ENCODE results near the gene FBXO31. TPM values are rescaled to one million over a fixed set of nuclear protein-coding genes. Genes with fewer than 3 reads are reported as not detected.
"Not testable (repeated sequence)": the region's sequence is repeated elsewhere in the genome, so short reads cannot be mapped to it uniquely, and the experiment has no call there.

FBXO31 gene
- total and polyA plus RNA-seq, 5 experiments from 2014 or later, result 15.4 to 52.7 (median 36.4) TPM

- H3K27me3 Mint-ChIP-seq, result no peaks in the 10 kb centered on the region
- peaks cover 20 to 56% (median 39%) of the 10 kb centered on the region in 4 donors for H3K4me1 Mint-ChIP-seq
- ATAC-seq, result no peak
- H3K36me3 Mint-ChIP-seq, result peaks cover 5 to 65% (median 13%) of the 10 kb centered on the region in 3 donors
- peak overlapping the region in 1 of 10 donors; percentile 92 for H3K27ac Mint-ChIP-seq
- POLR2A ChIA-PET, result no interaction called here
- no peak overlapping the region for H3K4me3 Mint-ChIP-seq
- H3K9me3 Mint-ChIP-seq, result no peaks in the 10 kb centered on the region
- no peak for DNase-seq
Measured at GRCh38 chr16:87342504-87342903, 41.1 kb downstream of the FBXO31 start.

- Mint-ChIP-seq H3K36me3 (peaks cover 5 to 58% (median 11%) of the 10 kb centered on the region in 3 donors), H3K9me3 (no peaks in the 10 kb centered on the region), H3K27ac (peak overlapping the region in 1 of 10 donors; percentile 6), H3K27me3 (no peaks in the 10 kb centered on the region), H3K4me3 (no peak overlapping the region), H3K4me1 (peaks cover 21 to 66% (median 46%) of the 10 kb centered on the region in 4 donors)
- no peak for ATAC-seq
- POLR2A ChIA-PET, result interaction anchor here (1.0 kb wide), 1 partner anchor 16 kb away, joined by 3 read pairs; no protein-coding TSS in a partner anchor
- DNase-seq, result no peak
Measured at GRCh38 chr16:87340198-87340597, 43.4 kb downstream of the FBXO31 start.

GRCh38 chr16:87339724-87340105 is 43.9 kb downstream of the FBXO31 start:
- H3K4me3 Mint-ChIP-seq, DNase-seq, H3K27me3 Mint-ChIP-seq, ATAC-seq, H3K9me3 Mint-ChIP-seq: not testable (repeated sequence)
- peaks cover 21 to 64% (median 45%) of the 10 kb centered on the region in 4 donors for H3K4me1 Mint-ChIP-seq
- POLR2A ChIA-PET, result interaction anchor here (1.0 kb wide), 1 partner anchor 16 kb away, joined by 3 read pairs; no protein-coding TSS in a partner anchor
- peak overlapping the region in 1 of 10 donors; percentile 55 for H3K27ac Mint-ChIP-seq
- H3K36me3 Mint-ChIP-seq, result peaks cover 5 to 59% (median 11%) of the 10 kb centered on the region in 3 donors

GRCh38 chr16:87339086-87339723 is 44.4 kb downstream of the FBXO31 start:
- Mint-ChIP-seq H3K27me3 (no peaks in the 10 kb centered on the region), H3K4me3 (no peak overlapping the region), H3K4me1 (peaks cover 21 to 58% (median 41%) of the 10 kb centered on the region in 4 donors), H3K9me3 (no peaks in the 10 kb centered on the region), H3K27ac (peak overlapping the region in 5 of 10 donors; percentile 25 to 71 (median 54)), H3K36me3 (peaks cover 5 to 59% (median 12%) of the 10 kb centered on the region in 3 donors)
- POLR2A ChIA-PET, result interaction anchor here (0.6 kb wide), 1 partner anchor 628 kb away, joined by 4 read pairs; no protein-coding TSS in a partner anchor
- DNase-seq, result no peak
- no peak for ATAC-seq

GRCh38 chr16:87338155-87338765 is 45.3 kb downstream of the FBXO31 start:
- Mint-ChIP-seq H3K27me3 (no peaks in the 10 kb centered on the region), H3K36me3 (peaks cover 5 to 56% (median 13%) of the 10 kb centered on the region in 3 donors), H3K27ac (peak overlapping the region in 5 of 10 donors; percentile 25 to 83 (median 66)), H3K4me3 (no peak overlapping the region), H3K9me3 (no peaks in the 10 kb centered on the region), H3K4me1 (peaks cover 15 to 49% (median 34%) of the 10 kb centered on the region in 4 donors)
- ATAC-seq (no peak), DNase-seq (no peak)
- POLR2A ChIA-PET, result interaction anchor here (0.6 kb wide), 1 partner anchor 629 kb away, joined by 4 read pairs; no protein-coding TSS in a partner anchor

GRCh38 chr16:87337262-87337771 is 46.3 kb downstream of the FBXO31 start:
- Mint-ChIP-seq H3K27me3 (no peaks in the 10 kb centered on the region), H3K9me3 (no peaks in the 10 kb centered on the region), H3K36me3 (peaks cover 5 to 57% (median 11%) of the 10 kb centered on the region in 3 donors), H3K27ac (peak overlapping the region; percentile 58 to 93 (median 78)), H3K4me3 (peak overlapping the region in 7 of 10 donors; percentile 6 to 72 (median 37)), H3K4me1 (peaks cover 13 to 44% (median 30%) of the 10 kb centered on the region in 4 donors)
- DNase-seq (no peak), ATAC-seq (no peak)
- POLR2A ChIA-PET, result no interaction called here

GRCh38 chr16:87336434-87337240 is 46.9 kb downstream of the FBXO31 start:
- no peaks in the 10 kb centered on the region for H3K9me3 Mint-ChIP-seq
- POLR2A ChIA-PET, result interaction anchor here (0.9 kb wide), 1 partner anchor 13 kb away, joined by 3 read pairs; no protein-coding TSS in a partner anchor
- ATAC-seq (no peak), DNase-seq (no peak)
- no peaks in the 10 kb centered on the region for H3K27me3 Mint-ChIP-seq
- peak overlapping the region in 8 of 10 donors; percentile 15 to 87 (median 55) for H3K27ac Mint-ChIP-seq
- peak overlapping the region in 2 of 10 donors; percentile 22 to 57 for H3K4me3 Mint-ChIP-seq
- peaks cover 13 to 44% (median 30%) of the 10 kb centered on the region in 4 donors for H3K4me1 Mint-ChIP-seq
- H3K36me3 Mint-ChIP-seq, result peaks cover 5 to 56% (median 9%) of the 10 kb centered on the region in 3 donors

GRCh38 chr16:87335625-87336433 is 47.7 kb downstream of the FBXO31 start:
- DNase-seq (no peak), ATAC-seq (peak; percentile 52 to 67)
- peak overlapping the region in 5 of 10 donors; percentile 22 to 70 (median 60) for H3K4me3 Mint-ChIP-seq
- H3K36me3 Mint-ChIP-seq, result peaks cover 5 to 54% (median 9%) of the 10 kb centered on the region in 3 donors
- H3K9me3 Mint-ChIP-seq, result no peaks in the 10 kb centered on the region
- POLR2A ChIA-PET, result interaction anchor here (0.8 to 1.1 kb wide), 3 partner anchors 8 to 48 kb away, joined by 3 to 5 read pairs (median 3); partner anchors contain the start of gene FBXO31
- peaks cover 13 to 44% (median 28%) of the 10 kb centered on the region in 4 donors for H3K4me1 Mint-ChIP-seq
- H3K27ac Mint-ChIP-seq, result peak overlapping the region in 8 of 10 donors; percentile 71 to 87 (median 81)
- H3K27me3 Mint-ChIP-seq, result no peaks in the 10 kb centered on the region

- no peak for DNase-seq
- peaks cover 5 to 54% (median 9%) of the 10 kb centered on the region in 3 donors for H3K36me3 Mint-ChIP-seq
- H3K4me3 Mint-ChIP-seq, result peak overlapping the region in 2 of 10 donors; percentile 44 to 64
- no peaks in the 10 kb centered on the region for H3K9me3 Mint-ChIP-seq
- ATAC-seq, result no peak
- POLR2A ChIA-PET, result interaction anchor here (0.8 to 1.1 kb wide), 3 partner anchors 9 to 52 kb away, joined by 3 to 5 read pairs (median 3); partner anchors contain the start of gene FBXO31
- H3K4me1 Mint-ChIP-seq, result peaks cover 13 to 39% (median 25%) of the 10 kb centered on the region in 4 donors
- peak overlapping the region in 4 of 10 donors; percentile 48 to 83 (median 76) for H3K27ac Mint-ChIP-seq
- H3K27me3 Mint-ChIP-seq, result no peaks in the 10 kb centered on the region
Measured at GRCh38 chr16:87334651-87335624, 48.6 kb downstream of the FBXO31 start.

GRCh38 chr16:87333581-87334331 is 49.8 kb downstream of the FBXO31 start:
- ATAC-seq (no peak), DNase-seq (no peak)
- no peaks in the 10 kb centered on the region for H3K9me3 Mint-ChIP-seq
- peaks cover 1 to 51% (median 4%) of the 10 kb centered on the region in 3 donors for H3K36me3 Mint-ChIP-seq
- no peak overlapping the region for H3K4me3 Mint-ChIP-seq
- H3K27me3 Mint-ChIP-seq, result no peaks in the 10 kb centered on the region
- POLR2A ChIA-PET, result interaction anchor here (1.1 to 2.9 kb wide), 2 partner anchors 17 to 50 kb away, joined by 3 to 10 read pairs; partner anchors contain the start of genes C16orf95 and FBXO31
- H3K4me1 Mint-ChIP-seq, result peaks cover 10 to 31% (median 24%) of the 10 kb centered on the region in 4 donors
- peak overlapping the region in 1 of 10 donors; percentile 83 for H3K27ac Mint-ChIP-seq
